GM13976 (cell line): ENCODE measurements around the gene HECW1.
"Not testable (repeated sequence)": the region's sequence is repeated elsewhere in the genome, so short reads cannot be mapped to it uniquely, and the experiment has no call there.

ENCODE experiments used
- DNase-seq: peaks from one replicate; pipeline ENCODE4 v3.0.0; 2012; ENCODE audit warnings: low spot score
- CTCF ChIP-seq: IDR thresholded peaks from 2 replicates; pipeline ENCODE4 v1.5.1; 2012; ENCODE audit warnings: borderline replicate concordance, mild to moderate bottlenecking; ENCODE audit not compliant: insufficient read depth; ENCODE audit errors: extremely low read depth, missing control alignments, control extremely low read depth
- in situ Hi-C: fragments of 300-500 bp; cut with MboI; formaldehyde crosslinking; loops from one replicate; pipeline ENCODE4 v1.12.0; 2022; ENCODE audit warnings: low sequenced_read_pairs, mixed read lengths, inconsistent platforms; ENCODE audit not compliant: unreplicated experiment

The HECW1 gene

GRCh38 chr7:43582503-43583423 is 470.3 kb downstream of the HECW1 start, which contains the start of gene STK17A:
TSS of gene STK17A (plus strand) at chr7:43583108. CDS start at chr7:43583244, 136 bp downstream.
- peak; percentile 100 for TF ChIP-seq CTCF
- in situ Hi-C loops, result loop anchor here (10.0 kb wide), 2 partner anchors 112 to 252 kb away; no protein-coding TSS in a partner anchor
- peak; percentile 95 for DNase-seq

GRCh38 chr7:43583424-43584194 is 471.2 kb downstream of the HECW1 start:
- in situ Hi-C loops, result loop anchor here (10.0 kb wide), 2 partner anchors 111 to 251 kb away; no protein-coding TSS in a partner anchor
- no peak for TF ChIP-seq CTCF
- no peak for DNase-seq

- no peak for DNase-seq
- in situ Hi-C loops, result loop anchor here (10.0 kb wide), 2 partner anchors 111 to 251 kb away; no protein-coding TSS in a partner anchor
- TF ChIP-seq CTCF, result no peak
Measured at GRCh38 chr7:43584195-43584586, 471.7 kb downstream of the HECW1 start.

- in situ Hi-C loops, result loop anchor here (10.0 kb wide), 2 partner anchors 110 to 250 kb away; no protein-coding TSS in a partner anchor
- not testable (repeated sequence) for DNase-seq
Measured at GRCh38 chr7:43584733-43585132, 472.3 kb downstream of the HECW1 start.

GRCh38 chr7:43585562-43585961 is 473.1 kb downstream of the HECW1 start:
- in situ Hi-C loops, result loop anchor here (10.0 kb wide), 2 partner anchors 109 to 249 kb away; no protein-coding TSS in a partner anchor
- no peak for TF ChIP-seq CTCF
- no peak for DNase-seq

GRCh38 chr7:43586251-43586900 is 473.9 kb downstream of the HECW1 start:
- in situ Hi-C loops, result loop anchor here (10.0 kb wide), 2 partner anchors 108 to 248 kb away; no protein-coding TSS in a partner anchor
- no peak for TF ChIP-seq CTCF
- no peak for DNase-seq
